ENCODE data around the gene GUCY1A2. TPM values are rescaled to one million over a fixed set of nuclear protein-coding genes. Genes with fewer than 3 reads are reported as not detected.

GUCY1A2 gene
- total RNA-seq, 1 experiment from 2014 or later = 5.4 TPM

DNA sequence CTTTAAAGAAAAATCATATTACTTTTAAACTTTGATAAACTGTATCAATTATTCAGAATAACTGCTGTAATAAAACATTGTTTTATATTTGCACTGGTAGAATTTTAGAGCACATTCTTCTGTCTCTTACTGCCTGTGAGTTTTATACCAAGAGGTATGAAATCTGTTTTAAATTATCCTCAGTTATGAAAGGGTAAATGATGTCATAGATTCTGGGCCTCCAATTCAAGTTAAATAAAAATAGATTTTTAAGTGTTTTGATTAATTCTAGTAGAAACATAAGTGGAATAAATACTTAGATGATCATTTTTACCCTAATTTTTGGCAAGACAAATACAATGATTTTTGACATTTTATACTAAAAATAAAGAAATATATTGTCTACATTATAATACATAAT lies 93.0 kb downstream of the GUCY1A2 start:
- POLR2A ChIA-PET (ENCODE audit: low non-redundant PET) = no interaction called here
- no peaks in the 10 kb centered on the region for H3K27me3 ChIP-seq (replicated peaks; ENCODE audit: insufficient read depth, low read depth, low read length, poor library complexity)
- intact Hi-C loops (cut with micrococcal nuclease; ENCODE audit: unreplicated experiment) = no loop called here
- H3K27ac ChIP-seq (ENCODE audit: low read depth, low read length, poor library complexity, severe bottlenecking) = no peak overlapping the region
- no TSS peak for BruUV-seq (replicated peaks)
- no peak overlapping the region for H3K4me3 ChIP-seq (ENCODE audit: low read depth, low read length, poor library complexity, severe bottlenecking)
- no peak for DNase-seq (ENCODE audit: low spot score)
- H3K9me3 ChIP-seq (ENCODE audit: low read depth, low read length, poor library complexity, severe bottlenecking) = no peaks in the 10 kb centered on the region
- peaks cover 8% of the 10 kb centered on the region for H3K4me1 ChIP-seq (ENCODE audit: insufficient read depth, low read length, poor library complexity, severe bottlenecking)
- CTCF ChIA-PET = no interaction called here
- no peaks in the 10 kb centered on the region for H3K36me3 ChIP-seq (ENCODE audit: insufficient read depth, low read length, poor library complexity, severe bottlenecking)
- TF ChIP-seq CTCF (conservative IDR thresholded peaks at IDR 0.05; ENCODE audit: low read depth, low read length) (no peak), EZH2 (IDR thresholded peaks at IDR 0.05; ENCODE audit: borderline replicate concordance, low read depth, low read length, poor library complexity, severe bottlenecking) (no peak)

GRCh38 chr11:106920899-106921509 lies 97.3 kb downstream of the GUCY1A2 start:
- ChIA-PET POLR2A (ENCODE audit: low non-redundant PET) (no interaction called here), CTCF (no interaction called here)
- DNase-seq (ENCODE audit: low spot score) = no peak
- Histone ChIP-seq H3K4me3 (ENCODE audit: low read depth, low read length, poor library complexity, severe bottlenecking) (no peak overlapping the region), H3K36me3 (ENCODE audit: insufficient read depth, low read length, poor library complexity, severe bottlenecking) (no peaks in the 10 kb centered on the region), H3K4me1 (ENCODE audit: insufficient read depth, low read length, poor library complexity, severe bottlenecking) (peaks cover 8% of the 10 kb centered on the region), H3K27ac (ENCODE audit: low read depth, low read length, poor library complexity, severe bottlenecking) (no peak overlapping the region), H3K27me3 (replicated peaks; ENCODE audit: insufficient read depth, low read depth, low read length, poor library complexity) (no peaks in the 10 kb centered on the region), H3K9me3 (ENCODE audit: low read depth, low read length, poor library complexity, severe bottlenecking) (no peaks in the 10 kb centered on the region)
- BruUV-seq (replicated peaks) = no TSS peak
- TF ChIP-seq CTCF (conservative IDR thresholded peaks at IDR 0.05; ENCODE audit: low read depth, low read length) (no peak), EZH2 (IDR thresholded peaks at IDR 0.05; ENCODE audit: borderline replicate concordance, low read depth, low read length, poor library complexity, severe bottlenecking) (no peak)
- intact Hi-C loops (cut with micrococcal nuclease; ENCODE audit: unreplicated experiment) = no loop called here

DNA sequence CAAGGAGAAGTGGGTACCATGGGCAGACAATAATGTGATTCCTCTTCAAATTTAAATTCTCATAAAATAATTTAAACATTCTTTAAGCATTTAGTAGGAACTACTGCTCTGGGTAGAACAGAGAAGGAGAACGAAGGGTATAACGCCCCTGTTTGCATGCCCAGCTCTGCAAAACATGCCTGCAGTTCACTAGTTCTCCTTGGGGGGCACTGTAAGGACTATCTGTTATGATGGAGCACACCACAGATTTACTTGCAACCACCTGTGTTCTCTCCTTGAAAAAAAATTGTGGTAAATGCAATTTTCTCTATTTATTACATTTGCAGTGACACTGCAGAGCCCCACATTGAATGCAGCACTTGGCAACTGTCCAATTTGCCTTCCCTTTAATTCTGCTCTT lies 100.3 kb downstream of the GUCY1A2 start:
- Histone ChIP-seq H3K36me3 (ENCODE audit: insufficient read depth, low read length, poor library complexity, severe bottlenecking) (no peaks in the 10 kb centered on the region), H3K27ac (ENCODE audit: low read depth, low read length, poor library complexity, severe bottlenecking) (no peak overlapping the region), H3K4me1 (ENCODE audit: insufficient read depth, low read length, poor library complexity, severe bottlenecking) (peaks cover 14% of the 10 kb centered on the region), H3K9me3 (ENCODE audit: low read depth, low read length, poor library complexity, severe bottlenecking) (peaks cover 4% of the 10 kb centered on the region), H3K27me3 (replicated peaks; ENCODE audit: insufficient read depth, low read depth, low read length, poor library complexity) (no peaks in the 10 kb centered on the region), H3K4me3 (ENCODE audit: low read depth, low read length, poor library complexity, severe bottlenecking) (no peak overlapping the region)
- intact Hi-C loops (cut with micrococcal nuclease; ENCODE audit: unreplicated experiment) = loop anchor here (5.0 kb wide), 1 partner anchor 39 kb away; no protein-coding TSS in a partner anchor
- CTCF ChIA-PET = no interaction called here
- TF ChIP-seq EZH2 (IDR thresholded peaks at IDR 0.05; ENCODE audit: borderline replicate concordance, low read depth, low read length, poor library complexity, severe bottlenecking) = no peak
- TF ChIP-seq CTCF (conservative IDR thresholded peaks at IDR 0.05; ENCODE audit: low read depth, low read length) = peak; percentile 74
- DNase-seq (ENCODE audit: low spot score) = peak; percentile 63
- BruUV-seq (replicated peaks) = no TSS peak
- POLR2A ChIA-PET (ENCODE audit: low non-redundant PET) = interaction anchor here (0.5 kb wide), 1 partner anchor 28 kb away, joined by 4 read pairs; no protein-coding TSS in a partner anchor
